Prostate gland (tissue), 1 donor: ENCODE results near the gene ZBTB40.

Experiments
- POLR2A ChIP-seq: fragments of 450-650 bp; IDR thresholded peaks from one replicate; pipeline ENCODE4 v1.6.1; 2016; ENCODE audit warnings: antibody characterized with exemption, mild to moderate bottlenecking
- POLR2AphosphoS5 ChIP-seq: sonication (generic); formaldehyde crosslinking; IDR thresholded peaks from one replicate; pipeline ENCODE4 v1.6.1; 2017; ENCODE audit warnings: antibody characterized with exemption

- TF ChIP-seq POLR2A (no peak), POLR2AphosphoS5 (peak; percentile 47)
Observed at GRCh38 chr1:22428672-22429071, 23.0 kb upstream of the ZBTB40 start.
